ENCODE measurements around the gene PAQR8.
A peak's percentile ranks its signal among the peaks of the same experiment; 100 is the strongest.

DNA sequence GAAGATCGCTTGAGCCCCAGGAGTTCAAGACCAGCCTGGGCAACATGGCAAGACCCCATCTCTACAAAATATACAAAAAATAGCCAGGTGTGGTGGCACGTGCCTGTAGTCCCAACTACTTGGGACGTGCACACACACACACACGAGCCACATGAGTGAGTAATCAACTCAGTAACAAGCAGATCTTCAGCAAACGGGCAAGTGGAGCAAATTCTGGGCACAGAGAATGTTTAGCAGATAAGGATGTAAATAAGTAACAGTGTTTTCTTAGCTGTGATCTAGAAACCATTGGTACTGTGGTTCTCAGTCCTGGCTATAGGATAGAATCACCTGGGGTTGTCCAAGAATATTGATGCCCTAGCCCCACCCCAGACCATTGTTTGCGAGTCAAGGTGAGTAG is 6.1 kb downstream of the PAQR8 start:
- TF ChIP-seq, protein P1, sequence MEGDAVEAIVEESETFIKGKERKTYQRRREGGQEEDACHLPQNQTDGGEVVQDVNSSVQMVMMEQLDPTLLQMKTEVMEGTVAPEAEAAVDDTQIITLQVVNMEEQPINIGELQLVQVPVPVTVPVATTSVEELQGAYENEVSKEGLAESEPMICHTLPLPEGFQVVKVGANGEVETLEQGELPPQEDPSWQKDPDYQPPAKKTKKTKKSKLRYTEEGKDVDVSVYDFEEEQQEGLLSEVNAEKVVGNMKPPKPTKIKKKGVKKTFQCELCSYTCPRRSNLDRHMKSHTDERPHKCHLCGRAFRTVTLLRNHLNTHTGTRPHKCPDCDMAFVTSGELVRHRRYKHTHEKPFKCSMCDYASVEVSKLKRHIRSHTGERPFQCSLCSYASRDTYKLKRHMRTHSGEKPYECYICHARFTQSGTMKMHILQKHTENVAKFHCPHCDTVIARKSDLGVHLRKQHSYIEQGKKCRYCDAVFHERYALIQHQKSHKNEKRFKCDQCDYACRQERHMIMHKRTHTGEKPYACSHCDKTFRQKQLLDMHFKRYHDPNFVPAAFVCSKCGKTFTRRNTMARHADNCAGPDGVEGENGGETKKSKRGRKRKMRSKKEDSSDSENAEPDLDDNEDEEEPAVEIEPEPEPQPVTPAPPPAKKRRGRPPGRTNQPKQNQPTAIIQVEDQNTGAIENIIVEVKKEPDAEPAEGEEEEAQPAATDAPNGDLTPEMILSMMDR (IDR thresholded peaks at IDR 0.05) = no peak
- peak in 1 of 3 donors; percentile 41 for TF ChIP-seq POLR2AphosphoS5 (IDR thresholded peaks at IDR 0.05)
